Gastrocnemius medialis (tissue), 4 donors: Measurements from ENCODE around the gene CRYGA. TPM values are rescaled to one million over a fixed set of nuclear protein-coding genes. Genes with fewer than 3 reads are reported as not detected.
"Not testable (repeated sequence)": the region's sequence is repeated elsewhere in the genome, so short reads cannot be mapped to it uniquely, and the experiment has no call there.

ENCODE experiments used
- ATAC-seq, 2 donors: fragments of 150-250 bp; one replicate each; pipeline ENCODE4 v1.9.1; 2016
- DNase-seq, 2 donors: peaks; one replicate each; pipeline ENCODE4 v3.0.0-alpha.2; 2019
- H3K27ac ChIP-seq, 4 donors: fragments of 200-600 bp; sonication (generic); 1 replicate in 1 of 4; 2 replicates in 3 of 4; pipeline ENCODE4 v1.5.1; 2016 to 2018; ENCODE audit warnings: mild to moderate bottlenecking in 2 of 4, moderate library complexity in 1 of 4
- H3K27me3 ChIP-seq, 3 donors: fragments of 200-600 bp; sonication (generic) in 2 of 3; 1 replicate in 1 of 3; 2 replicates in 2 of 3; pipeline versions ENCODE4 v1.5.1 to v1.6.0; 2016 to 2019; ENCODE audit warnings: mild to moderate bottlenecking in 1 of 3, moderate library complexity in 1 of 3
- H3K36me3 ChIP-seq, 2 donors: fragments of 200-600 bp; sonication (generic) in 1 of 2; one replicate each; pipeline ENCODE4 v1.5.1; 2017 to 2018
- H3K4me1 ChIP-seq, 2 donors: fragments of 200-600 bp; sonication (generic) in 1 of 2; one replicate each; pipeline ENCODE4 v1.5.1; 2016 to 2017; ENCODE audit warnings: mild to moderate bottlenecking in 2 of 2
- H3K4me3 ChIP-seq, 4 donors: fragments of 200-600 bp; sonication (generic) in 3 of 4; 1 replicate in 1 of 4; 2 replicates in 3 of 4; pipeline ENCODE4 v1.5.1; 2016 to 2019; ENCODE audit warnings: mild to moderate bottlenecking in 2 of 4
- H3K9me3 ChIP-seq, 3 donors: fragments of 200-600 bp; sonication (generic) in 2 of 3; 1 replicate in 1 of 3; 2 replicates in 2 of 3; pipeline ENCODE4 v1.5.1; 2016 to 2019
- POLR2A ChIP-seq, 2 donors: fragments of 450-650 bp; IDR thresholded peaks; one replicate each; pipeline ENCODE4 v1.6.1; 2017; ENCODE audit warnings: antibody characterized with exemption in 2 of 2, mild to moderate bottlenecking in 2 of 2, moderate library complexity in 2 of 2
- in situ Hi-C, 4 donors: fragments of 200-750 bp; cut with MboI; loops; one replicate each; pipeline versions ENCODE4 v1.15.0 to v1.8.0; 2017; ENCODE audit warnings: low sequenced_read_pairs in 4 of 4
- intact Hi-C: fragments of 100-400 bp; cut with DNase I; formaldehyde crosslinking; loops from one replicate; pipeline ENCODE4 v1.15.1; 2023; ENCODE audit warnings: low total_unique reads
- total RNA-seq, 4 donors: library from RNA; depleted of rRNA; stranded (reverse); fragments of >200 nt; gene quantifications; one replicate each; pipeline versions ENCODE4 v1.1.0 to v1.2.3, GENCODE V29; 2016
- TF ChIP-seq, protein P1 (sequence below), 5 experiments: fragments of 450-650 bp in 3 of 5; fragments of 200-600 bp in 2 of 5; sonication (generic) in 2 of 5; IDR thresholded peaks in 4 of 5; conservative IDR thresholded peaks in 1 of 5; 1 replicate in 4 of 5; 2 replicates in 1 of 5; pipeline ENCODE4 v1.5.1; 2016 to 2019; ENCODE audit warnings: antibody characterized with exemption in 5 of 5, mild to moderate bottlenecking in 3 of 5, moderate library complexity in 3 of 5

Gene CRYGA
- total RNA-seq, 4 donors from 2014 or later, result not detected

DNA sequence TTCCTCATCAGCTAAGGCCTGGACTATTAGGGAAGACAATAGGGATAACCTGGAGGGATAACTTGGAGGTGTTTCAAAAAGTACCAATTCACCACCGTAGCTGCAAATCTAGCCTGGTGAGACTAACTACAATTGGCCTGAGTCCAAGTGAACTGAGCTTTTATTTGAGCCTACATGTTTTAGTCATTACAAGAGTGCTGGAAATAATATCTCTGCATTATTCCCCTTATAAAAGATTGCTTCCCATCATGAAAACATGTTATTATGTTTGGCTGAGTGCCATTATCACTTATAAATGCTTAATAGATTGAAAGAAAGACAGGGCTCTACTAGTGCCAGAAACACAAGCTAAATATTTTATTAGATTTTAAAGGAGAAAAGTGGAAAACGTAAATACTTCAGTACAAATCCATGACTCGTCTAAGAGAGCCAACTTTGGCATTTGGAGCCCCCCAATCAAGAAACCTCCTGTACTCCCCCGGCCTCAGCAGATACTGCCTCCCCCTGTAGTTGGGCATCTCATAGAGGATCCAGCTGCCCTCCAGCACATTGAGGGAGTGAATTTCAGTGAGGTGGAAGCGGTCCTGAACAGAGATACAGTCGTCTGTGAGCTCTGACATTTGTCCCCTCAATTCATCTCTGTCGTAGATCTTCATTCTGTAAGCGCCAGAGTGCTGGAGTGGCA, 21.0 kb downstream of the CRYGA start:
- H3K36me3 ChIP-seq, result no peaks in the 10 kb centered on the region
- in situ Hi-C loops, result no loop called here
- no peaks in the 10 kb centered on the region for H3K4me1 ChIP-seq
- no peak overlapping the region for H3K27ac ChIP-seq
- ATAC-seq (no peak), DNase-seq (no peak)
- no peaks in the 10 kb centered on the region for H3K27me3 ChIP-seq
- H3K4me3 ChIP-seq, result no peak overlapping the region
- no peaks in the 10 kb centered on the region for H3K9me3 ChIP-seq
- intact Hi-C loops, result no loop called here
- TF ChIP-seq, protein P1, sequence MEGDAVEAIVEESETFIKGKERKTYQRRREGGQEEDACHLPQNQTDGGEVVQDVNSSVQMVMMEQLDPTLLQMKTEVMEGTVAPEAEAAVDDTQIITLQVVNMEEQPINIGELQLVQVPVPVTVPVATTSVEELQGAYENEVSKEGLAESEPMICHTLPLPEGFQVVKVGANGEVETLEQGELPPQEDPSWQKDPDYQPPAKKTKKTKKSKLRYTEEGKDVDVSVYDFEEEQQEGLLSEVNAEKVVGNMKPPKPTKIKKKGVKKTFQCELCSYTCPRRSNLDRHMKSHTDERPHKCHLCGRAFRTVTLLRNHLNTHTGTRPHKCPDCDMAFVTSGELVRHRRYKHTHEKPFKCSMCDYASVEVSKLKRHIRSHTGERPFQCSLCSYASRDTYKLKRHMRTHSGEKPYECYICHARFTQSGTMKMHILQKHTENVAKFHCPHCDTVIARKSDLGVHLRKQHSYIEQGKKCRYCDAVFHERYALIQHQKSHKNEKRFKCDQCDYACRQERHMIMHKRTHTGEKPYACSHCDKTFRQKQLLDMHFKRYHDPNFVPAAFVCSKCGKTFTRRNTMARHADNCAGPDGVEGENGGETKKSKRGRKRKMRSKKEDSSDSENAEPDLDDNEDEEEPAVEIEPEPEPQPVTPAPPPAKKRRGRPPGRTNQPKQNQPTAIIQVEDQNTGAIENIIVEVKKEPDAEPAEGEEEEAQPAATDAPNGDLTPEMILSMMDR (IDR thresholded peaks at IDR 0.05 in 4 of 5, conservative IDR thresholded peaks at IDR 0.05 in 1 of 5), result no peak
- TF ChIP-seq POLR2A (IDR thresholded peaks at IDR 0.05), result no peak

DNA sequence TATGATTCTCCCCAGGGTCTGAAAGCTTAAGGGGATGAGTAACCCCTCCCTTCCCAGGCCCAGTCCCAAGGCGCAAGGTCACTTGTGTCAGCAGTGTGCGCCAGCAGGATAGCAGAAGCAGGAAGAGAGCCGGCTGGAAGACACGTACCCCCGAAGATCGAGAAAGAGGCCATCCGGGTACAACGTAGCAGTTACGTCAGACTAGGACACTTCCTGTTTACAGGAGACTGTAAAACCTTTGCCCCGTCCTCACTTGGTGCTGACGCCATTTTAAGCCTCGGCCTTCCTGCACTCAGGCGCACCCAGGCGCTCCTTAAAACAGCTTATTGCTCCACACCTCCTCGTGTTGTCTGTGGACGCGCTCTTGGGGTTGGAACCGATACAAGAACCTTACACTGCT, 23.9 kb downstream of the CRYGA start:
- no peaks in the 10 kb centered on the region for H3K9me3 ChIP-seq

DNA sequence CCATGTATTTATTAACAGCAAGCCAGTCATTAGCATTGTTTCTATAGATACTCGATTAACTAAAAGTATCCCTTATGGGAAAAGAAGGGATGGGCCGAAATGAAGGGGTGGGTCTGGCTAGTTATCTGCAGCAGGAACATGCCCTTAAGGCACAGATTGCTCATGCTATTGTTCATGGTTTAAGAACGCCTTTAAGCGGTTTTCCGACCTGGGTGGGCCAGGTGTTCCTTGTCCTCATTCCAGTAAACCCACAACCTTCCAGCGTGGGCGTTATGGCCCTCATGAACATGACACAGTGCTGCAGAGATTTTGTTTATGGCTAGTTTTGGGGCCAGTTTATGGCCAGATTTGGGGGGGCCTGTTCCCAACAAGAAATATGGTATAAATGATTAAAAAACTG, 25.1 kb downstream of the CRYGA start:
- H3K36me3 ChIP-seq, ATAC-seq, H3K27me3 ChIP-seq, DNase-seq, H3K9me3 ChIP-seq, in situ Hi-C loops, intact Hi-C loops, H3K27ac ChIP-seq, H3K4me1 ChIP-seq, H3K4me3 ChIP-seq: not testable (repeated sequence)

More for the DNA sequence above, 23.9 kb downstream of the CRYGA start:
- TF ChIP-seq, protein P1 (IDR thresholded peaks at IDR 0.05 in 4 of 5, conservative IDR thresholded peaks at IDR 0.05 in 1 of 5), result no peak
- TF ChIP-seq POLR2A (IDR thresholded peaks at IDR 0.05), result no peak
- H3K36me3 ChIP-seq, result no peaks in the 10 kb centered on the region
- intact Hi-C loops, result no loop called here
- no peaks in the 10 kb centered on the region for H3K27me3 ChIP-seq
- H3K27ac ChIP-seq, result no peak overlapping the region
- no peaks in the 10 kb centered on the region for H3K4me1 ChIP-seq
- H3K4me3 ChIP-seq, result no peak overlapping the region
- ATAC-seq, result no peak
- DNase-seq, result no peak
- in situ Hi-C loops, result no loop called here

DNA sequence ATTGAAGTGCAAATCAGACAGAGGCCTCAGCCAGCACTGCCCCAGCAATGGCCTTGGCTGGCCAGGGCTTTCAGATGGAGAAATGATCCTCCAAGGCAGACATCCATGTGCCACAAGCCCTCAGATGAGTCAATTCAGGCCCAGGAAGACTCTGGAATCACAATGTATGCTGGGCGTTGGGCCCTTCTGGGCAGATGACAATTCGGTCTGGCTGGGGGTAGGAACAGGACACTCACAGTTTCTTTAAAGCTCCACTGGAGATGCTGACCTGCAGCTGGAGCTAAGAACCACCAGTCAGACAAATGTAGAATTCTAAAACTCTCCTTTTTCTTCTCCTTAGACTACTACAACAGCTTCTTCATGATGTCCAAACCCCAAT, 26.7 kb downstream of the CRYGA start:
- TF ChIP-seq, protein P1 (IDR thresholded peaks at IDR 0.05 in 4 of 5, conservative IDR thresholded peaks at IDR 0.05 in 1 of 5), result no peak
- TF ChIP-seq POLR2A (IDR thresholded peaks at IDR 0.05), result no peak
- DNase-seq, result no peak
- intact Hi-C loops, result no loop called here
- no peak overlapping the region for H3K4me3 ChIP-seq
- H3K27ac ChIP-seq, result no peak overlapping the region
- in situ Hi-C loops, result no loop called here
- H3K36me3 ChIP-seq, result no peaks in the 10 kb centered on the region
- no peaks in the 10 kb centered on the region for H3K4me1 ChIP-seq
- no peak for ATAC-seq
- H3K27me3 ChIP-seq, result no peaks in the 10 kb centered on the region
- no peaks in the 10 kb centered on the region for H3K9me3 ChIP-seq

DNA sequence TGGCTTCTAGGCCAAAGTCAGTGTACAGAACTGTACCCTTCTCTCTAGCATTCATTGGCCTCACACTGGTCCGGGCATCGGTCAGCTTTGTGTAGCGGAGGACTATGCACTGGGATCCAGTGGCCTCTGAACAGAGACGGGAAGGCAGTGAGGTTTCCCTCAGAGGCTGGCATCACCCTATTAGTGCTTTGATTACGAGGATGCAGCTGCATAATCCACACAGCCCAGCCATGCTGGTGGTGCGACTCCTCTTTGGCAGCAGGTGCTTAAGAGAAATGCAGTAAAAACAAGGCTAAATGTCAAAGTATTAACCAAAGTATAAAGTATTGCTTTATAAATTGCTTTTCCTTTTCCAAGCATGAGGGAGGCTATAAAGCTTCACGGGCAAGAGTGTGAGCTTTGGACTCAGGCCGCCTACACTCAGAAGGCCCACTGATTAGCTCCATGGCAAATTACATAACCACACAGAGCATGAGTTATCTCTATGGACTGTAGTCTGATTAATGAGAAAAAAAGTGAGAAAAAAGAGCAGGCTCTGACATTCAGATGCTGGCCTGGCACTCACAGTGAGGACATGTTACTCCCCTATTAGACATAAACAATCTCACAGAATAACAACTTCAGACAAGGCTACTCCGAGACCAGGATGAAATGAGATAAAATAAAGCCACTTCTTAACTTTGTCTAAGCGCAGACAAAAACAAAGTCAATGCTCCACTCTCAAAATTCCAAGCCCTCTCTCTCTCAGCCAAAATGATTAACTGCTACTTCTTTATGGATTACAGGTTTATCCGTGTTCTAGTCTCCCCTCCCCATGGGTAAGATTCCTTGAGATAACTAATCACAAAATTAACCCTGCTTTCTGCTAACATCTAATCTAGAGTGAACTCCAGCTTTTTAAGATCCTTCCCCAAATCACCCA, 27.3 kb downstream of the CRYGA start:
- Histone ChIP-seq H3K4me3 (no peak overlapping the region), H3K4me1 (no peaks in the 10 kb centered on the region), H3K27ac (no peak overlapping the region), H3K36me3 (no peaks in the 10 kb centered on the region), H3K27me3 (no peaks in the 10 kb centered on the region), H3K9me3 (no peaks in the 10 kb centered on the region)
- intact Hi-C loops, result no loop called here
- DNase-seq, result no peak
- no peak for TF ChIP-seq POLR2A (IDR thresholded peaks at IDR 0.05)
- TF ChIP-seq, protein P1 (IDR thresholded peaks at IDR 0.05 in 4 of 5, conservative IDR thresholded peaks at IDR 0.05 in 1 of 5), result no peak
- no peak for ATAC-seq
- in situ Hi-C loops, result no loop called here
